H4 (cell line): ENCODE measurements around the gene EIF2S2. TPM values are rescaled to one million over a fixed set of nuclear protein-coding genes. Genes with fewer than 3 reads are reported as not detected.

ENCODE experiments used
- total RNA-seq: library from RNA; depleted of rRNA; stranded (reverse); fragments of >200 nt; shearing (Covaris generic); gene quantifications from 2 replicates; pipeline ENCODE4 v1.2.3, GENCODE V29; 2014; rRNA removed

EIF2S2 gene
- total RNA-seq, 1 experiment from 2014 or later = 124 TPM

Other genes starting within 250 kb of the EIF2S2 start
- 77.6 and 92.6 TPM in 2 replicates for gene RALY, start 118.3 kb downstream of the EIF2S2 start, total RNA-seq
- not detected in 2 replicates for gene ASIP, start 129.2 kb upstream of the EIF2S2 start, total RNA-seq
- gene AHCY, start 191.1 kb upstream of the EIF2S2 start, total RNA-seq = 154 and 162 TPM in 2 replicates